ENCODE data around the gene GLCCI1.

GLCCI1 gene

GRCh38 chr7:8134089-8134733, 165.6 kb downstream of the GLCCI1 start:
- DNase-seq, result no peak

GRCh38 chr7:8135417-8135816, 166.8 kb downstream of the GLCCI1 start:
- DNase-seq, result no peak

GRCh38 chr7:8136051-8136730, 167.6 kb downstream of the GLCCI1 start:
- DNase-seq, result no peak
